ENCODE data around the gene DGKK. TPM values are rescaled to one million over a fixed set of nuclear protein-coding genes. Genes with fewer than 3 reads are reported as not detected.

The DGKK gene
- total RNA-seq (2014; rRNA removed; shearing (Covaris generic)) = not detected in 2 replicates

- no peak for DNase-seq (ENCODE audit: low read depth)
Measured at GRCh38 chrX:50470103-50471031, at the start of gene DGKK. Gene DGKK, minus strand, starts transcription at chrX:50470825. Its CDS starts 147 bp downstream, at chrX:50470678.

DNA sequence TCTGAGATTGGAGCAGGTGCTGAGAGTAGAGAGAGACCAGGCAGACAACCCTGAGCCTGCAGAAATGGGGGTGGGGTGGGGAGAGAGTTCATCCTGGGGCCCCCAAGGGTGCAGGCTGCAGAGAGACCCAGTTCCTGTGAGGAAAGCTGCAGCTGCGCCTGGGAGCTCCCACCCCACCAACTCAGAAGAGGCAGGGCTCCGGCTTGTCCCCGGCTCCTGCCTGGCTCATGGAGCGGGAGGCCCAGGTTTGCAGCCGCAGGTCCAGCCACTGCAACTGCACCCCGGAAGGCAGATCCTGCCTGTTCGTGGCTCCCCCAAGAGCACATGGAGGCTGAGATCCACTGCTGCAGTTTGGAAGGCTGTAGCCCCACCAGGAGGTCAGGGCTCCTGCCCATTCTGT is 44.2 kb upstream of the DGKK start:
- DNase-seq (ENCODE audit: low read depth) = no peak

DNA sequence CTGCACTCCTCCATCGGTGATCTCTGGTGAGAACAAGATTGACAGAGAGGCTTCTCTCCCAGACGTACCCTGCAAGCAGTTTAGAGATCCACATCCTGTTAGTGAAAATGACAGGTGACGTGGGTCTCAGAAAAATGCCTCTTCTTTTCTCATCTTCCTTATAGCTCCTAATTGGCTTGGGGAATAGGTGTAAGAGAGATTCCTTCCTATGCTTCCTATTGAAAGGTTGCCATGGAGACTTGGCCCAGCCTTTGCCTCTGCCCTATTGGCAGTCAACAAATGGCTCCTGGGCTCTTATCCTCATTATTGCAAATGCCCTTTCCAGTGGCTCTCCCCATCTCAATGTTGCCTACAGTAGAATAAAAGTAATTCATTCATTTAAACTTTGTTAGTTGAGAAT is 26.5 kb upstream of the DGKK start:
- DNase-seq (ENCODE audit: low read depth) = no peak

GRCh38 chrX:50495616-50496015 is 25.0 kb upstream of the DGKK start:
- no peak for DNase-seq (ENCODE audit: low read depth)

DNA sequence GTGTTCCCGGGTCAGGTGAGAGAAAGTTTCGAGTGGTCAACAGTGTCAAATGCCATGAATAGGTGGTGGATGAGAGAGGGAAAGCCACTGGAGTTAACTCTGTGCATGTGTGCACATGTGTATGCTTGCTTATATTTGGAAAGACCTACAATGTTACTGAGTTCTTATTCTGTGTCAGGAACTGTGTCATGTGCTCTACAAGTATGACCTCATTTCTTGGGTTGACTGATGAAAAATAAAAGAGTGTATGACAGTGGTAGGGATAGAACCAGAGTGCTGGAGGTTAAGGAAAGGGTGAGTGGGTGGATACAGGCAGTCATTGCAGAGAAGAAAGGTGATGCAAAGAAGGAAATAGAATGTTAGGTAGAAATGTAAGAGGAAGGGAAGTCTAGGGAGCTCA is 22.1 kb upstream of the DGKK start:
- no peak for DNase-seq (ENCODE audit: low read depth)

DNA sequence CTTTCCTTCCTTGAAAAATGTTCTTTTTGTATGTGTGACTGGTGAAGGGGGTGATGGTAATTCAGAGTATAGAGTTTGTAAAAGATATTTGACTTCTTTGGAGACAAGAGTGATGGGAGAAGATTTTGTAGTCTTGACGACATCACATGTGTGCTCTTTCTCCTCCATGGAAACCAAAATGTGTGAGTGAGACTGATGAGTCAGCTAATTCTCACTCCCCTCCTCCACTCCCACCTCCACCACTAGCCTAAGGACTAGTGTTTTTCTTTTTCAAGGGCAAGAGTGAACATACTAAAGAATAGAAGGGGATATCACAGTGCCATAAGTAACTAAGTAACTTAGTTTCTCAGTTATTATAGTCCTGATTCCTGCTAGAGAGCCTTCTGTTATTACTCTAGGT is 14.0 kb upstream of the DGKK start:
- DNase-seq (ENCODE audit: low read depth) = no peak

DNA sequence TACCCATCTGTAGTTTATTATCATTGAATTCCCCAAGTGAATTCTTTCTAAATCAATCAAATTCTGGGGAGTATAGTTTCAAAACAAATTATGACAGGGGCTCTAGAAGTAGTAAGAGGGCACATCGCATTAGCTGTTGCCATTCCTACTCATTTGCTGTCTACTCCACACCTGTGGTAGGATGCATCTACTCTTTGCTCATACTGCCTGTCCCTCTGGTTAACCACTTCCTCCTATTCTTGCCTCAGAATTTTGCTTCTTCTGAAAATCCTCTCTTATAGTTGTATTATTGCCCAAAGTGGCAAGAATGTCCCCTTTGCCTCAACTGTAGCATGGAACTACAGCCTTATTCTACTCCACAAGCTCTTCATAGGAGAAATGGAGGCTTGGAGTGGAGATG is 12.7 kb upstream of the DGKK start:
- no peak for DNase-seq (ENCODE audit: low read depth)

DNA sequence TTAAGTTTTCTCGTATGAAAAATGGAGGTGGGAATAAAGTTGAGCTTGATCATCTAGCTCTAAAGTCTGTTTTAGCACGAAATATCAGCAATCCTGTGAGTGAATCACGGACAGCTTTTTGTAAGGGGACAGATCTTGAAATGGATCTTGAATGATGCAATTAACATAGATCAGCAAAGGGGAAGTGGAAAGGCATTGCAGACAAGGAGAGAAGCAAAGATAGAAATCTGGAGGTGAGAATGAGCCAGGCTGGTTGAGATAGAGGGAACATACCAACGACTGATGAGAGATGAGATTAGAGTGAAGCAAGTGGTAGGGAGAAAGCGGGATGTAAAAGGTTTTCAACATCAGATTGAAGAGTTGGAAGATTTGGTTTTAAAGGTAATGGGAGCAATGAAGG is 4.6 kb upstream of the DGKK start:
- DNase-seq (ENCODE audit: low read depth) = no peak

- no peak for DNase-seq (ENCODE audit: low read depth)
Measured at GRCh38 chrX:50471390-50471789, 765 bp upstream of the DGKK start.

GRCh38 chrX:50469206-50469605 is 1.4 kb downstream of the DGKK start:
- no peak for DNase-seq (ENCODE audit: low read depth)

- DNase-seq (ENCODE audit: low read depth) = no peak
Measured at GRCh38 chrX:50459615-50460014, 11.0 kb downstream of the DGKK start.

- no peak for DNase-seq (ENCODE audit: low read depth)
Measured at GRCh38 chrX:50458483-50458882, 12.1 kb downstream of the DGKK start.

DNA sequence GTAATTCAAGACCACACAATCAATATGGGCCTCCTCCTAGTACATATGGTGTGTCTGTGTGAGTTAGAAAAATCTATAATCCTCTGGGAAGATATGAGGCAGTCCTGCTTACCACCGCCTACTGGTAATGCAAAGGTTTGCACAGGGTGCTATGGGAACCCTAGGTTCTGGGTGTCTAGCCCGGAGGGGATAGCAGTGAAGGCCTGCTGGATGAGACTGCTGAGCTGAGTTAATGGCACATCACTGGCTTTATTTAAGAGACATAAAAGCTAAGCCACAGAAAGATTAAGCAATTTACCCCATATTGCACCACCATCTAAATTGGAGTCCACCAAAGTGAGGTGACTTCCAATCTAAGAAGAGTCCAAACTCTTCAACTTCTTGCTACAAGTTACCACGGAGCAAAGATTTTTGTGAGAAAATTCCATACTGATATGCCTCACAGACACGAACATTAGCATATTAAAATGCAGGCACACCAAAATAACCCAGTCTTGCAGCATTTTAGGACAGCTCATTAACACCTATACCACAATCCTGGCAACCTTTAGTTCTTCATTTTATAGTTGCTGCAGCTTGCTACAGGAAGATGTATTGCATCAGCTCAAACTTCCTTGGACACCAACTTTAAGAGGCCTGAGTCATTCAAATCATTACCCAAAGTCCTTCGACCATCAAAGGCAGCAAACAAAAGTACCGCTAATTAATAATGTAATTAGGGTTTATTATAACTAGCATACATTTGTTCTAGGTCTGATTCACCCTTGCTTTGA is 13.7 kb downstream of the DGKK start:
- no peak for DNase-seq (ENCODE audit: low read depth)

- no peak for DNase-seq (ENCODE audit: low read depth)
Measured at GRCh38 chrX:50452782-50453181, 17.8 kb downstream of the DGKK start.

GRCh38 chrX:50450324-50450723 is 20.3 kb downstream of the DGKK start:
- no peak for DNase-seq (ENCODE audit: low read depth)

DNA sequence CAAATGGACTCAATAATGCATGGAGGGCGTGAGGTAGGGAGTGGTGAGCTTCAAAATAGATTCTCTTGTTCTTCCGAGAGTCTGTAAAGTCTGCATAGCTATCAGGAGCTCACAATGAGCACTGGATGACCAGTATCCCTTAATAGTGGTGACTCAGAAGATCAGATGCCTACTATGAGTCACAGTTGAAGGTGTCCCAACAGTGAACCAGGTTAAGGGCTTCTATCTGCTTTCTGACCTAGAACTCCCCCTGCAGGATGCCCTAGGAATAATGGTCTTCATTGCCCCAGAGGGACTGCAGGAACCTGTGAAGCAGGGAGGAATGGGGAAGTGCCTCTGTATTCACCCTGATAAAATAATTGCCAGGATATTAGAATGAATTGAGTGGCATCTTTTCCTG is 22.1 kb downstream of the DGKK start:
- peak; percentile 4 for DNase-seq (ENCODE audit: low read depth)

DNA sequence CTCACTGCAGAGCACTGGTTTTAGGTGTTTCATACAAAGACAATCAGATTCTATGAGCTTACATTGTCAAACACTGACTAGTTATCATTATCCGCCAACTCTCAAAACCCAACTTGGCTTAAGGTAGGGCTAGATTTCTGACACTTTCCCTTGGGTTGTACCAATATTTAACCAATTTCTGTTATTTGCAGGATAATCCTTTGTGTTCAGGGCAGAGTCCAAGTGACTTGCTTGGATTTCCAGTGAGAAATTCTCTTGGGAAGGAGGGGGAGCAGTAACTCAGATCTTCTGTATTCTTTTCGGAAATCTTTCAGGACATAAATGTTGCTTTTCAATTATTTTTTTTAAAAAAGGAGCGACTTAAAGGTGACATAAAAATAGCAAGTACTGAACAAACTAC is 23.1 kb downstream of the DGKK start:
- DNase-seq (ENCODE audit: low read depth) = no peak

DNA sequence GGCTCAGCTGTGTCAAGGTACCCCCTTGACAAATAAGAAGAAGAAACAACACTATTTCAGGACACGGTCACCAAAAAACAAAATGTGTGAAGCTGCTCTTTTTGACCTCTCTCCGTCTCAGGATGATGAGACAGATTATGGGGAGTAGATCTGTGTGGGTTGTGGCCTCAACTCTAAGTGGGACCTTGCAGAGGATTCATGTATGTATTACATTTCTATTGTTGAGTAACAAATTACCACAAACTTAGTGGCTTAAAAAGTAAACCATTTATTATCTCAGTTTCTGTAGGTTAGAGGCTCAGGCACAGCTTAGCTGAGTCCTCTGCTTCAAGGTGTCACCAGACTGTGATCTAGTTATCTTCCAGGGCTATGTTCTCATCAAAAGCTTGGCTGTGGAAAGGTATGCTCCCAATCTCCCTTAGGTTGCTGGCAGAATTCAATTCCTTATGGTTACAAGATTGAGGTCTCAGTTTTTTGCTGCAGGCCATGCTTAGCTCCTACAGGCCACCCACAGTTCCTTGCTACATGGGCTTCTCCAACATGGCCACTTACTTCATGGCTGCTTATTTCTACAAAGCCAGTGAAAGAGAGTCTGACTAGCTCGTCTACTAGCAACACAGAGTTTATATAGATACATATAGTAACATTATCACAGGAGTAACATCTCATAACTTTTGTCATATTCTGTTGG is 28.1 kb downstream of the DGKK start:
- no peak for DNase-seq (ENCODE audit: low read depth)

DNA sequence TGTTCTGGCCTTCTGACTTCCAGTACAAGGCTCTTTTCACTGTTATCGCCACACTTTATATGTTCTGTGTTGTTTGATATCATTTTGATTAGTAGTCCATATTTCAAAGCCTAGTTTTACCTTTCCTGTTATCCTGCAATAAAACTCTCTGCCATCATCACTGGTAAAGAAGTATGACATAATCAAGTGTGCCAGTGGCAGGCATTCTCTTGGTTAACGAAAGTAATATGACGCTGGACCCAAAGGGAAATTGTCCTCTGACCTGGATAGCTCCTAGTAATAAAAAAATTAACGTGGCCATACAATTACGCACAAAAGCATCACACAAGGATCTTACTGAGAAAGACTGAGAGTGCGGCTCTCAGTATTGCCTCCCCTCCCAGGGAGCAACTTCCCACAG is 33.8 kb downstream of the DGKK start:
- DNase-seq (ENCODE audit: low read depth) = no peak

- DNase-seq (ENCODE audit: low read depth) = no peak
Measured at GRCh38 chrX:50432829-50433289, 37.8 kb downstream of the DGKK start.

- no peak for DNase-seq (ENCODE audit: low read depth)
Measured at GRCh38 chrX:50431623-50432022, 39.0 kb downstream of the DGKK start.

DNA sequence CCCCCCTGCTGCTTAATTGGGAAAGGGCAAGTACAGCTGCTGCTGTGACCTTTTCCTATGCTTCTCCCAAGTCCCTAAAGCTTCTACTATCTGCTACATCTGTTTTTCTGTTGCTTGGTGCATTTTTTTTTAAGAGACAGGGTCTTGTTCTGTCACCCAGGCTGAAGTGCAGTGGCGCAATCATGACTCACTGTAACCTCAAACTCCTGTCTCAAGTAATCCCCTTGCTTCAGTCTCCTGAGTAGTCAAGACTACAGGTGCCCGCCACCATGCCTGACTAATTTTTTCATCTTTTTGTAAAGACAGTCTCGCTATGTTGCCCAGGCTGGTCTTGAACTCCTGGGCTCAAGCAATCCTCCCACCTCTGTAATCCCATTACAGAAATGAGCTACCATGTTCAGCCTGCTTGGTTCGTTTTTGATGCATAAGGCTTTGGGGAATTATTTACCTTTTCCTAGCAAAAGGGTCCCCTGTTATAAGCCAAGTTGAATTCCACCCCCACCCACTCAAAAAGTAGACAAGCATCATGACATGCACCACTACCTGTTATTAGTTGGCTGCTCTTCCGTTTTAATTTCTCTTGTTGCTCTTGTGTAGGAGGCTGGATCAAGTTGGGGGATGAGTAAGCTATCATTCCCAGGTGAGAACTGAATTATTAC is 39.6 kb downstream of the DGKK start:
- DNase-seq (ENCODE audit: low read depth) = no peak
